Trophoblast cell (in vitro differentiated cells and primary cell): ENCODE results near the gene CDHR5.

Source experiments
- DNase-seq, 2 donors: peaks; one replicate each; pipeline ENCODE4 v3.0.0-alpha.2; 2016
- H2AFZ ChIP-seq: 2 replicates; pipeline ENCODE4 v1.6.1; 2013; ENCODE audit warnings: low read length, moderate library complexity, mild to moderate bottlenecking; ENCODE audit not compliant: insufficient read depth, poor library complexity
- H2AK5ac ChIP-seq: 2 replicates; pipeline ENCODE4 v1.6.1; 2013; ENCODE audit warnings: mild to moderate bottlenecking, low read length
- H2BK120ac ChIP-seq: 2 replicates; pipeline ENCODE4 v1.6.1; 2013; ENCODE audit warnings: low read length, mild to moderate bottlenecking, moderate library complexity; ENCODE audit not compliant: insufficient read depth, poor library complexity
- H2BK12ac ChIP-seq: 2 replicates; pipeline ENCODE4 v1.6.1; 2013; ENCODE audit warnings: mild to moderate bottlenecking, low read length, moderate library complexity
- H2BK5ac ChIP-seq: 2 replicates; pipeline ENCODE4 v1.6.1; 2013; ENCODE audit warnings: low read length, low read depth, moderate library complexity, mild to moderate bottlenecking; ENCODE audit not compliant: poor library complexity
- H3K14ac ChIP-seq: 2 replicates; pipeline ENCODE4 v1.6.1; 2013; ENCODE audit warnings: mild to moderate bottlenecking, low read length
- H3K18ac ChIP-seq: 2 replicates; pipeline ENCODE4 v1.6.1; 2013; ENCODE audit warnings: mild to moderate bottlenecking, low read length
- H3K23ac ChIP-seq: 2 replicates; pipeline ENCODE4 v1.6.1; 2013; ENCODE audit warnings: low read length
- H3K27ac ChIP-seq: 2 replicates; pipeline ENCODE4 v1.5.1; 2013; ENCODE audit warnings: low read depth, mild to moderate bottlenecking, inconsistent platforms, low read length, moderate library complexity
- H3K27me3 ChIP-seq: 2 replicates; pipeline ENCODE4 v1.6.1; 2013; ENCODE audit warnings: inconsistent platforms, mild to moderate bottlenecking, low read length, moderate library complexity; ENCODE audit not compliant: insufficient read depth
- H3K36me3 ChIP-seq, 2 experiments: 1 replicate in 1 of 2; 2 replicates in 1 of 2; pipeline ENCODE4 v1.6.1; 2013; ENCODE audit warnings: low read length in 2 of 2, mild to moderate bottlenecking in 2 of 2, moderate library complexity in 1 of 2; ENCODE audit not compliant: insufficient read depth in 2 of 2, control insufficient read depth in 1 of 2
- H3K4ac ChIP-seq: 2 replicates; pipeline ENCODE4 v1.6.1; 2013; ENCODE audit warnings: low read depth, mild to moderate bottlenecking, low read length, moderate library complexity
- H3K4me1 ChIP-seq, 2 experiments: 1 replicate in 1 of 2; 2 replicates in 1 of 2; pipeline ENCODE4 v1.6.1; 2013; ENCODE audit warnings: low read length in 2 of 2, mild to moderate bottlenecking in 2 of 2, moderate library complexity in 1 of 2; ENCODE audit not compliant: insufficient read depth in 2 of 2, control insufficient read depth in 1 of 2
- H3K4me2 ChIP-seq: 2 replicates; pipeline ENCODE4 v1.6.1; 2013; ENCODE audit warnings: inconsistent platforms, mild to moderate bottlenecking, low read length, moderate library complexity
- H3K4me3 ChIP-seq: 2 replicates; pipeline ENCODE4 v1.5.1; 2013; ENCODE audit warnings: mild to moderate bottlenecking, low read depth, low read length, inconsistent platforms
- H3K79me1 ChIP-seq: one replicate; pipeline ENCODE4 v1.6.1; 2013; ENCODE audit warnings: low read length
- H3K79me2 ChIP-seq: 2 replicates; pipeline ENCODE4 v1.6.1; 2013; ENCODE audit warnings: low read length, mild to moderate bottlenecking; ENCODE audit not compliant: control insufficient read depth, insufficient read depth, poor library complexity
- H3K9ac ChIP-seq: 2 replicates; pipeline ENCODE4 v1.6.1; 2013; ENCODE audit warnings: mild to moderate bottlenecking, low read length
- H3K9me3 ChIP-seq: 2 replicates; pipeline ENCODE4 v1.6.1; 2013; ENCODE audit warnings: low read depth, mild to moderate bottlenecking, control low read depth, inconsistent platforms, low read length; ENCODE audit not compliant: insufficient read depth
- H4K12ac ChIP-seq: 2 replicates; pipeline ENCODE4 v1.6.1; 2013; ENCODE audit warnings: low read depth, mild to moderate bottlenecking, low read length, moderate library complexity
- H4K8ac ChIP-seq: 2 replicates; pipeline ENCODE4 v1.6.1; 2013; ENCODE audit warnings: low read depth, mild to moderate bottlenecking, low read length, moderate library complexity
- H4K91ac ChIP-seq: one replicate; pipeline ENCODE4 v1.6.1; 2013; ENCODE audit warnings: low read depth, mild to moderate bottlenecking, low read length, moderate library complexity
- WGBS: extraction: QIAGEN DNeasy Blood & Tissue Kit; methylation state at CpG from one replicate; pipeline ENCODE4 v1.1.7; 2013; ENCODE audit warnings: missing lambda C conversion rate; ENCODE audit not compliant: insufficient read length, insufficient coverage; ENCODE audit errors: extremely low coverage; 5-methylcytosine and 5-hydroxymethylcytosine counted together

The CDHR5 gene

DNA sequence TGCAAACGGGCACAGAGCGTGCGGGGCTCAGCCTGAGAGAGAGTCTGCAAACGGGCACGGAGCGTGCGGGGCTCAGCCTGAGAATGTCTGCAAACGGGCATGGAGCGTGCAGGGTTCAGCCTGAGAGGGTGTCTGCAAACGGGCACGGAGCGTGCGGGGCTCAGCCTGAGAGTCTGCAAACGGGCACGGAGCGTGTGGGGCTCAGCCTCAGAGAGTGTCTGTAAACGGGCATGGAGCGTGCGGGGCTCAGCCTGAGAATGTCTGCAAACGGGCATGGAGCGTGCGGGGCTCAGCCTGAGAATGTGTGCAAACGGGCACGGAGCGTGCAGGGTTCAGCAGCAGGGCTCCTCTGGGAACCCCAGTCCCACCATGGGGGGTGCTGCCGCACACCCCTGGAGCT, 35.0 kb downstream of the CDHR5 start:
- no peaks in the 10 kb centered on the region for H3K27me3 ChIP-seq
- no peak overlapping the region for H2AK5ac ChIP-seq
- H2BK5ac ChIP-seq = no peak overlapping the region
- no peak overlapping the region for H4K12ac ChIP-seq
- H3K4me3 ChIP-seq = no peak overlapping the region
- no peak overlapping the region for H3K4me2 ChIP-seq
- H4K91ac ChIP-seq = no peak overlapping the region
- no peak overlapping the region for H3K23ac ChIP-seq
- DNase-seq = no peak
- H3K36me3 ChIP-seq = peaks cover 69 to 70% of the 10 kb centered on the region in 2 experiments
- no peak overlapping the region for H2BK120ac ChIP-seq
- H2BK12ac ChIP-seq = no peak overlapping the region
- no peak overlapping the region for H2AFZ ChIP-seq
- H3K14ac ChIP-seq = no peak overlapping the region
- no peaks in the 10 kb centered on the region for H3K79me2 ChIP-seq
- H3K9ac ChIP-seq = no peak overlapping the region
- H3K9me3 ChIP-seq = peaks cover 4% of the 10 kb centered on the region
- no CpG with 5 or more reads among the region's 26 CpGs for WGBS
- peak overlapping the region; percentile 35 for H3K18ac ChIP-seq
- H3K4ac ChIP-seq = no peak overlapping the region
- H3K4me1 ChIP-seq = peaks cover 7 to 13% of the 10 kb centered on the region in 2 experiments
- no peaks in the 10 kb centered on the region for H3K79me1 ChIP-seq
- H3K27ac ChIP-seq = no peak overlapping the region
- no peak overlapping the region for H4K8ac ChIP-seq

DNA sequence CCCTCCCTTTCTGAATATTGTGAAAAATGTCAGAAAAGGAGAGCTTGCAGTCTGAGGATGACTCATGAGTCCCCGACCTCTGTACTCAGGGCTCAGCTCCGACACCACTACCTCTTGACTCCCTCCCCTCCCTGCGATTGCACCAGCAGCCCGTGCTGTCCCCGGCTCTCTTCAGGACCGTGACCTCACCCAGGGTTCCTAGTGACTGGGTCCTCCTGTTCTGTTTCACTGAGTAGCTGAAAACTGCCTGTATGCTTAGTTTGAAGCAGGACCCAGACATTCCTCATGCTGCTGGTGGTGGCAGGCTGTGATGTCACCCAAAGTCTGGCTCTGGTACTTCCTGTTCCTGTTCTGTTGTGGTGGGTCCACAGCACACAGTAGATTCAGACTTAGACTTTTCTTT, 36.8 kb downstream of the CDHR5 start:
- Histone ChIP-seq H3K4me1 (peaks cover 7 to 13% of the 10 kb centered on the region in 2 experiments), H2BK120ac (no peak overlapping the region), H2BK12ac (no peak overlapping the region), H2AK5ac (no peak overlapping the region), H3K36me3 (peaks cover 67 to 69% of the 10 kb centered on the region in 2 experiments), H3K14ac (no peak overlapping the region), H3K18ac (no peak overlapping the region), H4K91ac (no peak overlapping the region), H3K4me2 (no peak overlapping the region), H2AFZ (no peak overlapping the region), H3K4me3 (no peak overlapping the region), H3K79me2 (no peaks in the 10 kb centered on the region), H2BK5ac (no peak overlapping the region), H3K79me1 (no peaks in the 10 kb centered on the region), H3K23ac (no peak overlapping the region), H3K9me3 (peaks cover 4% of the 10 kb centered on the region), H4K12ac (peak overlapping the region; percentile 81), H4K8ac (no peak overlapping the region), H3K9ac (no peak overlapping the region), H3K4ac (no peak overlapping the region), H3K27me3 (no peaks in the 10 kb centered on the region), H3K27ac (peak overlapping the region; percentile 62)
- peak; percentile 81 to 84 for DNase-seq
- WGBS = no CpG with 5 or more reads among the region's 6 CpGs

DNA sequence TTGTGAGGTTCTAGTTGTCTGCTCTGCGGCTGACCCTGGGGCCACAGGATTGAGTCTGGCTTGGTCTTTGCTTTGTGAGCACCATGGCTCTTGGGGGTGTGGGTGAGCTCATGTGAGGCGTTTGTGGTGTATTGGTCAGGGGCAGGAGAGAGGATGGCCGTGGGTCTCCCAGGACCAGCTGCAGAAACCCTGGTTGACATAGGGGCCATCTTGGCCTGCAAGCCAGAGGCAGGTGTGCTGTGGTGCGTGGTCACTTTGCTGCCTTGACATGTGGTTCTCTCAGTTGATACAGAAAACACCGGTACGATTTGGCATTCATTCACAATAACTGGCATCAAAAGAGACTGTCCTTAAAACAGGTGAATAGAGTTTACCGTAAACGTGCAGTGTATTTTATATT, 37.2 kb downstream of the CDHR5 start:
- Histone ChIP-seq H4K8ac (no peak overlapping the region), H3K23ac (no peak overlapping the region), H3K4me1 (peaks cover 7 to 13% of the 10 kb centered on the region in 2 experiments), H2BK12ac (no peak overlapping the region), H3K36me3 (peaks cover 65 to 68% of the 10 kb centered on the region in 2 experiments), H2BK120ac (no peak overlapping the region), H3K9ac (peak overlapping the region; percentile 8), H3K4ac (no peak overlapping the region), H3K4me3 (no peak overlapping the region), H3K18ac (no peak overlapping the region), H2AFZ (no peak overlapping the region), H3K27me3 (no peaks in the 10 kb centered on the region), H3K14ac (no peak overlapping the region), H3K79me2 (no peaks in the 10 kb centered on the region), H3K4me2 (peak overlapping the region; percentile 0), H2AK5ac (no peak overlapping the region), H4K91ac (no peak overlapping the region), H2BK5ac (no peak overlapping the region), H3K9me3 (peaks cover 4% of the 10 kb centered on the region), H3K79me1 (no peaks in the 10 kb centered on the region), H3K27ac (peak overlapping the region; percentile 62), H4K12ac (no peak overlapping the region)
- no peak for DNase-seq
- no CpG with 5 or more reads among the region's 8 CpGs for WGBS

DNA sequence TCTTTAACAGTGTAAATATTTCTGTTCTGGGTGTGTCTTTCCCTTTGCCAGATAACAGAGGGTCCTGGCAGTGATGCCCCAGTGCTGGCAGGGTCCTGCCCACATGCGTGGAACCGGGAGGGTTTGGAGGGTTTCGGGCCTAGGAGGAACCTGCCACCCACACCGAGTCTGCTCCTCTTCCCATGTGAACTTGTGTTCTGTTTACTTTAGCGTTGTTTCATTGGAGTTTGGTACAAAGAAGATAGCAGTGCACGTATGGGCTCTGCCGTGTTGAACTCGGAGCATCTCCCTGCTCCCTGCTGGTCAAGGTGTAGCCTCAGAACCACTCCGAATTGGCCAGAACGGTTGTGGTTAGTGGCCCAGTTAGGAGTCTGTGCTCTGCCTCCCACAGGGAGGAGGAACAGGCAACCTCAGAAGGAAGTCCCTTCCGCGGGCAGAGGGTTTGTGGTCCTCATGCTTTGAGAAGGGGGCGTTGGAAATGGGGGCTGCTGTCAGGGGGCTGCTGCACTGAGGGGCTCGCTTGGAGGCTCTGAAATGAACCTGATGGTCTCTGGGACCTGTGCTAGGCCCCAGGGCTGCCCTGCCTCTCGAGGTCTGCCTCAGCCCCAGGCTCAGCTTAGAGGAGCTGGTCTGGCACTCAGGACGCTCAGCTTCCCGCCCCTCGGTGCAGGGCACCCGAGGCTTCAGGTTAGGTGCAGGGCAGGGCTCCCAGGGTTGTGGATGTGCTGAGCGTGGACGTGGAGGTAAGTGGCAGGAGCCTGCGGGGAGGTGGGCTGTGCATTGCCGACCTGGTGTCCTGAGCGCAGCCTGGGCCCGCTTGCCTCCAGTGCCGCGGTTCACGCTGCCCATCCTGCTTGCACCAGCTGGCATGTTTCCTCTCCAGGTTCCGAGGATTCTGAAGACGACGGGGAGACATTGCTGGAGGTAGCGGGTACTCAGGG, 38.1 kb downstream of the CDHR5 start:
- peak overlapping the region; percentile 16 for H4K12ac ChIP-seq
- no peak overlapping the region for H3K23ac ChIP-seq
- H3K27ac ChIP-seq = peak overlapping the region; percentile 2
- no peak for DNase-seq
- peaks cover 1% of the 10 kb centered on the region for H3K79me2 ChIP-seq
- no peak overlapping the region for H2BK120ac ChIP-seq
- H2AK5ac ChIP-seq = no peak overlapping the region
- WGBS = no CpG with 5 or more reads among the region's 32 CpGs
- H3K18ac ChIP-seq = no peak overlapping the region
- no peak overlapping the region for H4K8ac ChIP-seq
- no peak overlapping the region for H3K14ac ChIP-seq
- peaks cover 7 to 13% of the 10 kb centered on the region in 2 experiments for H3K4me1 ChIP-seq
- H2BK12ac ChIP-seq = no peak overlapping the region
- no peak overlapping the region for H4K91ac ChIP-seq
- no peaks in the 10 kb centered on the region for H3K27me3 ChIP-seq
- peaks cover 4% of the 10 kb centered on the region for H3K9me3 ChIP-seq
- no peak overlapping the region for H3K4ac ChIP-seq
- H3K36me3 ChIP-seq = peaks cover 66 to 69% of the 10 kb centered on the region in 2 experiments
- H3K9ac ChIP-seq = no peak overlapping the region
- no peak overlapping the region for H2BK5ac ChIP-seq
- no peaks in the 10 kb centered on the region for H3K79me1 ChIP-seq
- H2AFZ ChIP-seq = no peak overlapping the region
- H3K4me2 ChIP-seq = no peak overlapping the region
- no peak overlapping the region for H3K4me3 ChIP-seq
